UCSD-AML1 (cell line): Measurements from ENCODE around the gene EEFSEC.

Source experiments
- DNase-seq: peaks from one replicate; lab custom pipeline; 2025; ENCODE audit not compliant: unreplicated experiment; lab: John Stamatoyannopoulos, UW

EEFSEC gene

GRCh38 chr3:128347282-128347681, 194.0 kb downstream of the EEFSEC start:
- no peak for DNase-seq

DNA sequence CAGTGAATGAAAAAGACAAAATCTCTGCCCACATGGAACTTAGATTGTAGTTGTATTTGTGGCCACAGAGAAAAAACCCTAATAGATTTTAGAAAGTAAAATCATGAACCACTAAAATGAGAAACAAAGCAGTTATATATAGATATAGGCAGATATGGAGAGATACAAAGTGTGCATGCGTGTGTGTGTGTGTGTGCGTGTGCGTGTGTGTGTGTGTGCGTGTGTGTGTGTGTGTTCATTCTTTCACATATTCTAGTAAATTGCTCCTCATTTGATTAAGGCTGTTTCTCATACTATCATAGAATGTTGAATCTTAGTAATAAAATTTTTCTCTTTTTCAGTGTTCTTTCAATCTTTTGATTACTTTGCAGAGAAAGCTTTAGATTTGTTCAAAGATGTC, 194.8 kb downstream of the EEFSEC start:
- no peak for DNase-seq

DNA sequence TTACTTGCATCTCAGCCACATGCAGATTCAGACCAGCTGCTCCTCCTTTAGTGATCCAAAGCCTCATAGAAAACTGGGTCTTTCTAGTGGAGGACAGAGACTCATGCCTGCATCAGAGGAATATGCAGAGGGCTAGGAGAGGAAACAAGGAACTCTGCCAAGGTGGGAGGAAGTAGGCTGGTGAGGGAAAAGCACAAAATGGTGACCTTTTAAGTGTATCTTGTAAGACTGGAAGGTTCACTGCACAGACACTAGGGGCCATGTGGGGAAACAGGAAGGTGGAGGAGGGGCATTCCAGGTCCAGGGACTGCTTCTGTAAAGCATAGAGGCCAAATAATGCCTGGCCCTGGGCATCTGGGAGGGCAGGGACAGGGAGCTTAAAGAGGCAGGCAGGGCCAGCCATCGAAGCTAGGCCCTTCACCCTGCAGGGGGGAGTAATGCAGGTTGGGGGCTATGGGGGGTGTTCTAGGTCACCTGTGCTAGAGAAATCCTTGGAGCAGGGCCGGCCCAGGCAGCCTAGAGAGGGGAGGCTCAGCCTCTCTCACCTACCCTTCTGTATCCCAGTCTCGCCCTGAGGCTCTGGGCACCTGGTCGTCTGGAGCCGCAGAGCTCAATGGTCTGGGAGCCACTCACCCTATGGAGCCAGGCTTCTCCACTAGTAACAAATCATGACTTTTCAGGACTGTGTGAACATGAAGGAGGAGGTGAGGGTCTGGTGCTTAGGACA, 195.7 kb downstream of the EEFSEC start:
- peak; percentile 23 for DNase-seq

DNA sequence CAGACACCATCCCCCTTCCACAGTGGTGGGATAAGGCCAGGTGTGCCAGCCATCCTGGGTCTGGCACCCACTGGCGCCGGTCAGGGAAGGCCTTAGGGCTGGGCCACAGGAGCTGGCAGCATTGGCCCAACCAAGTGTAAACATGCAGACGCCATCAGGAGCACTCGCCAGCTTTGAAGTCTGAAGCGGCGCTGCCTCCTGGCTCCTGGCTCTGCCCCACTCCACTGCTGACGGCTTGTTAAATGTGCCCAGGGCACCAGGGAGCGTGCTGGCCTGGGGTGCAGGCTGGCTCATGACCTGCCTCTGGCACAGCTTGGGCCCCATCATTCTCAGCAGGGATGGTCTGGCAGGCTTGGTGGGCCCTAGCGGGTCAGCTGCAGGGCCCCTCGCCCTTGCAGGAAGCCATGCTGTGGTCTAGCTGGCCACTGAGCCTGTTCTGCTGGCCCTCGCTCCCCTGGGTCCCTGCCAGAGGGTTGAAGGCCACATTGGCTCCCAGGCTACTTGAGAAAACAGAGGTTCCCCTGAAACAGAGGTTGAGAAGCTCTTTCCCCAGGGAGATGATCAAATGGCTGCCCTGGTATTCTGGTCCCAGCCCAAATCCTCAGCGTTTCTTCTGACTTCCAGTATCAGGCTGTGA, 196.8 kb downstream of the EEFSEC start:
- no peak for DNase-seq

DNA sequence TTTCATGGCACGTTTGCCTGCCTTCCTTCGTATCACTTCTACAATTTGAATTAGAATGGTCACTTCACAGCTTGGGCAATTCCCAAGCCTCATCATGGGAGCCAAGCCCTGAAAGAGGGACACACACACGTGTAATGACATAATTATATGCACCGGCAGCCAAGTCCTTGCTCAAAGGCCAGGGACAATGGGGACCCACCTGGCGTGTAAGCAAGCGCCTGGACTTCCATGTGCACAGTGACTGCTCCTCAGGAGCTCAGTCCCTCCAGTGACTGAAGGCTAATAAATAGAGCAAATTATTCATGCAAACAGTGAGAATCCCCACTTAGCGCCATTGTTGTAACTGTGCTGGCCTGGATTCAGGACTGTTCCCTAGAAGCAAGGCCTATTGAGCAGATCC, 198.3 kb downstream of the EEFSEC start:
- DNase-seq = no peak

GRCh38 chr3:128352326-128352725, 199.0 kb downstream of the EEFSEC start:
- no peak for DNase-seq

GRCh38 chr3:128353361-128353965, 200.2 kb downstream of the EEFSEC start:
- no peak for DNase-seq

DNA sequence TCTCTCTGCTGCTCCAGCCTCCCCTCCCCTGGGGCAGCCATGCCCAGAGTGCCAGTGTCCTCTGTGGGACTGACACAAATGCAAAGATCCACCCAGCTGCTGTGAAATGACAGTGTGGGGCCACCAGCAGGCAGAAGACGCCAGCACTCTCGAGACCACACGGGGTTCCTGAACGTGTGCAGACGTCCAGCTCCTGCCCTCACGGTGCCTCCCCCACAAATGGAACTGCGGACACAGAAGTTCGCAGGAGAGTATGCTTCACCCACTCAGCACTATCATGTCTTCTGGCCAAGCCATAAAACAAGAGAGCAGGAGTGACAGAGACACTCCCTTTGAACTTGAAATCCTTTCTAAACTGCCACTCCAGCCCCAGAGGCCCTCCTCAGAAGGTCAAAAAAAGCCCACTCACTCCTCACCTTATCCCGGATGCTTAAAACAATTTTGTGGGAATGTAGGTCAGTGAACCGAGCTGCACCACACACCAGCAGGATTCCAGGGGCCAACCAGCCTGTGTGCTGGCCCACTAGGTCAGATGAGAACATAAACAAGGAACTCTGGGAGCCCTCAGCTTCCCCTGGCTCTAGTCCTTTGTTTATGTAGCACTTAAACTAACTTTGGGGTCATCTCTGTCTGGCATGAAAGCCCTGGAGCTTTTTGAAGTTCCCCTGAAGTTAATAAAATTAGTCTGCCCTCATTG, 200.9 kb downstream of the EEFSEC start:
- DNase-seq = no peak

GRCh38 chr3:128354788-128355542, 201.7 kb downstream of the EEFSEC start:
- DNase-seq = no peak

GRCh38 chr3:128355543-128355919, 202.2 kb downstream of the EEFSEC start:
- no peak for DNase-seq

DNA sequence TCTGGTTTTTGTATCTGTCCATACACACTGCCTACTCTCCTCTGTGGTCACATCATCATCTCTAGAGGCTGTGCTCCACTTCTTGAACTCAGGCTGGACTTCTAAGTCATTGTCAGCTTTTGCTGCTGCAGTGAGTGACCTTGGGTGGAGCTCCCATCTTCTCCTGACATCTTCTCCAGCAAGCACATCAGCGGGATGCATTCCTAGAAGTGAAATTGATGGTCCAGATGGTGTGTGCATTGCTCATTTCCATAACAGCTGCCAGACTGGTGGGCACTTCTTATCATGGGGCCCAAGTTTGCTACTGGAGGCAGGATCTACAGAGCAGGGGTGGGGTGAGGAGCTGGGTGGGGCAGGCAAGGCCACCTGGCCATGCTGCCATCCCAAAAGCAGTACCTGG, 203.5 kb downstream of the EEFSEC start:
- no peak for DNase-seq

DNA sequence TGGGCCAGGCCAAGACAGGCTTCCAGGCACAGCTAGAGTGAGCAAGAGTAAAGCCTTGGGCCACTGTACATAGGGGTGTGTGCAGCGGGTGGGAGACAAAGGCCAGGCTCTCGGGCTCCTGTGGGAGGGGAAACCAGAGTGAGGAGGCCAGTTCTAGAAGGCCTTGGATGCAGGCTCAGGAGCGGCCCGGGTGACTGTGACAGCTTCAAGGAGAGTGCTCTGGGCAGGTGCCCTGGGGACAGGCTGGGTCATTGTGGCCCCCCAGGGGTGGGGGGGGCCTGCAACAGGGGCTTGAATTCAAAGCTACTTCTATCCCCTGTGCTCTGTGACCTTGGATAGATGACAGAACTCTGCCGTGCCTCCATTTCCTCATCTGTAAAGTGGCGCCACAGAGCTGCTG, 204.3 kb downstream of the EEFSEC start:
- no peak for DNase-seq

GRCh38 chr3:128358156-128358895, 205.0 kb downstream of the EEFSEC start:
- no peak for DNase-seq

- no peak for DNase-seq
These were observed 205.9 kb downstream of the EEFSEC start for GRCh38 chr3:128359060-128359664.

DNA sequence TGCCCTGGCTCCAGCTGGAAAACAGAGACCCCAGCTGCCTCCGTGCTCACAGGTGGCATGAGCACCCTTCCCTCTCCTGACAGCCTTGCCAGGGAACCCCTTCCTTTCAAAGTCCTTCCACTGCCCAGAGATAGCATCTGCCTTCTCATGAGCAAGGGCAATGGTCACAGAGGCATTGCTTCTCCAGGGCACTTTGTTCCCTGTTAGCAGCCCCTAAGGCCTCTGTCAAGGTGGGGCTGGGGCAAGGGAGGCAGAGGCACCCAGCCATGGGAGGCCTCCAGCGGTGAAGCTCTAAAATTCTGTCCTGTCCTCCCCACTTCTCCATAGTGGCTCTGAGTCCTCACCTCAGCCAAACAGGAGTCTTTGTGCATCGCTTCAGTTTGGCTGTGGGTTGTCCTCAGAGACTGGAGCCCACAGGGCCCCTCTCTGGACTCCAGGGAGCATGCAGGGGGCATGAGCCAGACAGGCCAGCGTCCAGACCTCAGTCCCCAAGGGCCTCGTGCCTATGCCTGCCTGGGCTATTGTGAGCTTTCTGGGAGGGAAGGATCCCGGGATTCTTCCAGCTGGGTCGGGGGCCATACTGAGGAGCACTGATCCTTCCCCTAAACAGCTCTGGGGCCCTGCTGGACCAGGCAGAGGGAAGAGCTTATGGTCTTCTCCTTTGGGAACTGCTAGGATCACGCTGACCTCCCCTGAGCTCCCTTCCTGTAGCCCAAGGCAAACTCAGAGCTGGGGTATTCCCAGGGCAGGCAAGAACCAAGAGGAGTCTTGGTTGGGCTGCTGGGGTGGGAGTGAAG, 206.8 kb downstream of the EEFSEC start:
- no peak for DNase-seq

DNA sequence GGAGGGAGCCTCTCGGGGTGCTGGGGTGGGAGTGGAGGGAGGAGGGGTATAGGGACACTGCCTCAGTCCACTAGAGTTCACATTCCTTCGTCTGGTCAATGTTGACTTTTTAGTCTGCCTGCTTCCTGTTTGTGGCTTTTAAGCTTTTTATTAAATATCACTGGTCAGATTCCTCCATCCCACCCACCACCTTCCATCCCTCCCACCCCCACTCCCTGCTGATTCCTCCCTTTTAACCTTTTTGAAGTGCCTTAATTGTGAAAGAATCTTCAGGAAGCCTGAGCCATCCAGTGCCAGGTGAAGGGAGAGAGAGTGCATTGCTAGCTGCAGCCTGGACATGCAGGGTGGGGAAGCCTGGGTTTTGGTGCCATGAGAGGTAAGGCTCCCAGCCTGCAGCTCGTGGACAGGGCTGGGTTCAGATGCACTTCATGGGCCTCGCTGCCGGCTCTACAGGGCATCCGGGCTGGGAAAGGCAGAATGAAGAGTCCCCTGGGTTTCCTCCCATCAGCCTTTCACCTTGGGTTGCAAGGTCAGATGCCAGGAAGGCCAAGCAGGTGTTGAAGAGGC, 207.5 kb downstream of the EEFSEC start:
- DNase-seq = no peak

DNA sequence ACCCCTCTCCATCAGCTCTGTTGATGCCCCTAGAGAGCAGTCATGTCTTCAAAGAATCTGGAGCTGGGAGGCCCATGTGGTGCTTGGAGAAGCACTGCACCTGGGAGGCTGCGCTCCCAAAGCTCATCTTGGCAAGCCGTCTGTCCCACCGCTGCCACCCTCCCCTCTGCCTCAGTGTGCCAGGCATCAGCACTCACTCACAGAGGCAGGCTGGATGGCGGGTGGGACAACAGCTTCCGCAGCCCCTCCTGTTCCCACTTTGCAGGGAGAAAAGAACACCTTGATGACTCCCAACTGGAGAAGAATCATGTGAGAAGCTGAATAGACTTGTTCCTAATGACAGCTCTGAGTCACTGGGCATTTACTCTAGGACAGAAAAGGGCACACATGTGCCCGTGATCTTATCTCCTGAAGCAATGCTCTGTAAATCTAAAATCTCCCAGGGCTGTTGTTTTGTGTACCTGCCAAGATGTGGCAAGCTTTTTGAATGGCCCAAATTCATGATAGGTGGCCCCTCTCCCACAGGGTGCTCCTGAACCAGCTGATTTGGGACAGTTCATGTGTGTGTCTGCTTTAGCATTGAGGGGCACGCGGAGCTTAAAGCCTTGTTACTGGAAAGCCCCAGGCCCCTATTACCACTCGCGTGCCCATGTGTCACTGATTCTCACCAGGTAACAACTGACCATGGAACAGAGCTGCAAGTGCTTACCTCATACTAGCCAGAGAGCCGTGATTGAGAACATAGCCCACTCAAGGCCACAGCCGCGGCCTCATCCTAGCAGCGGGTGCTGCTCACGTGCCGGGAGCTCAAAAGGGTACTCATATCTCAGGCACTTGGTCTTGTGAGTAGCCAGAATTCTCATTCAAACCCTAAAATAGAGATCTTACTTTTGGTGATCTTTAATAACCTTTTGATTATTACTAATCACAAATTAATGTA, 209.0 kb downstream of the EEFSEC start:
- no peak for DNase-seq

DNA sequence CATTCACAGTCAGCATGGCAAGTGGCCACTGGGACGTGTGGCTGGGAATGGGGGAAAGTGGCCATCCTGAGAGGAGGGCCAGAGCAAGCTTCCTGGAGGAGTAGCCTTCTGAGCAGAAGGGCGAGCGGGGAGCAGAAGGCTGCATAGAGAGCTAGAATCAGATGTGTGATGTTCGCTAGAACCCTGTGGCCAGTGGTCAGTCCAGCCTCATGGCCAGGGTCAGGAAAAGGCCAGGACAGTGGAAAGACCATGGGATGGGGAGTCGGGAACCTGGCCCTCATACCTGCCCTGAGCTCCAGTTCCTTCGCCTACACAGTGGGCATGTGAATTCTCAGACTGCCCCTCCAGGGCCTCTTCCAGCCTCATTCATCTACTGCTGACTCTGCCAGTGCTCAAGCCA, 211.0 kb downstream of the EEFSEC start:
- no peak for DNase-seq
